Measurements from ENCODE around the gene PRDM12.

- TF ChIP-seq GATA2 (IDR thresholded peaks at IDR 0.05; ENCODE audit: low read depth, low read length), result no peak
- TF ChIP-seq GATA3 (IDR thresholded peaks at IDR 0.05; ENCODE audit: low read depth, low read length), result no peak
Observed at GRCh38 chr9:130616451-130616850, 47.9 kb upstream of the PRDM12 start.
